Mucosa of descending colon (tissue), 3 donors: ENCODE results near the gene RALA. TPM values are rescaled to one million over a fixed set of nuclear protein-coding genes. Genes with fewer than 3 reads are reported as not detected.

Source experiments
- ATAC-seq: fragments of 200-7000 bp; cut with Tn5 transposase; one replicate; pipeline ENCODE4 v1.9.1; 2020; ENCODE audit warnings: mild to moderate bottlenecking, moderate library complexity
- DNase-seq, 3 donors: peaks; one replicate each; pipeline ENCODE4 v3.0.0-alpha.2; 2020
- H3K36me3 ChIP-seq: fragments of 200-600 bp; one replicate; pipeline ENCODE4 v1.8.0; 2021; ENCODE audit warnings: low read depth, mild to moderate bottlenecking
- H3K4me1 ChIP-seq: fragments of 200-600 bp; one replicate; pipeline ENCODE4 v1.8.0; 2021; ENCODE audit warnings: low read depth, mild to moderate bottlenecking
- H3K4me3 ChIP-seq: fragments of 200-600 bp; one replicate; pipeline ENCODE4 v1.8.0; 2021; ENCODE audit warnings: mild to moderate bottlenecking
- H3K9me3 ChIP-seq: fragments of 200-600 bp; one replicate; pipeline ENCODE4 v1.8.0; 2021; ENCODE audit warnings: mild to moderate bottlenecking
- CTCF ChIP-seq: fragments of 200-600 bp; IDR thresholded peaks from one replicate; pipeline ENCODE4 v1.8.0; 2022; ENCODE audit warnings: antibody characterized with exemption, mild to moderate bottlenecking
- intact Hi-C, 2 donors: fragments of 100-400 bp; cut with DNase I in 1 of 2; cut with micrococcal nuclease in 1 of 2; formaldehyde crosslinking; loops; one replicate each; pipeline versions ENCODE4 v1.11.0 to v1.11.1; 2022; cut with DNase I, micrococcal nuclease
- total RNA-seq, 3 donors: library from RNA; stranded (reverse); fragmentation: NEBNext Ultra II Directional in 2 of 3; extraction: Animal tissue kit (Norgen Biotek cat#: 25700) in 2 of 3; gene quantifications; one replicate each; pipeline versions ENCODE4 v1.2.1 to v1.2.4, GENCODE V29; 2021 to 2023
- donor health status: DM: no; HTN: no; CAD: no; lungs with moderate emphysema.
- donor health status: DM: no; HTN: no; CAD: no.
- donor health status: DM: no; HTN: yes; CAD: no.

RALA gene
- total RNA-seq, 3 donors from 2014 or later = 35.6 to 52.5 (median 50.3) TPM

GRCh38 chr7:39757604-39758003 lies 134.2 kb downstream of the RALA start:
- ATAC-seq (no peak), DNase-seq (no peak)
- intact Hi-C loops = no loop called here
- Histone ChIP-seq H3K4me1 (no peaks in the 10 kb centered on the region), H3K9me3 (no peaks in the 10 kb centered on the region), H3K36me3 (no peaks in the 10 kb centered on the region), H3K4me3 (no peak overlapping the region)
- TF ChIP-seq CTCF = no peak

Other genes starting within 250 kb of the RALA start
- 10 to 100 TPM; 19.8 to 24.2 (median 23.3) TPM for gene YAE1, start 57.2 kb upstream of the RALA start, total RNA-seq